Coronary artery (tissue), 2 donors: ENCODE data around the gene NTM.
"Not testable (repeated sequence)": the region's sequence is repeated elsewhere in the genome, so short reads cannot be mapped to it uniquely, and the experiment has no call there.

Source experiments
- DNase-seq: peaks from one replicate; pipeline ENCODE4 v3.0.0-alpha.2; 2017; ENCODE audit warnings: low spot score
- H3K27ac ChIP-seq, 2 donors: fragments of 200-600 bp; sonication (generic); one replicate each; pipeline ENCODE4 v1.5.1; 2016 to 2019
- H3K4me3 ChIP-seq: fragments of 200-600 bp; sonication (generic); 2 replicates; pipeline ENCODE4 v1.5.1; 2016; ENCODE audit warnings: mild to moderate bottlenecking, moderate library complexity
- CTCF ChIP-seq: fragments of 200-600 bp; sonication (generic); IDR thresholded peaks from one replicate; pipeline ENCODE4 v1.5.1; 2019; ENCODE audit warnings: antibody characterized with exemption

NTM gene

DNA sequence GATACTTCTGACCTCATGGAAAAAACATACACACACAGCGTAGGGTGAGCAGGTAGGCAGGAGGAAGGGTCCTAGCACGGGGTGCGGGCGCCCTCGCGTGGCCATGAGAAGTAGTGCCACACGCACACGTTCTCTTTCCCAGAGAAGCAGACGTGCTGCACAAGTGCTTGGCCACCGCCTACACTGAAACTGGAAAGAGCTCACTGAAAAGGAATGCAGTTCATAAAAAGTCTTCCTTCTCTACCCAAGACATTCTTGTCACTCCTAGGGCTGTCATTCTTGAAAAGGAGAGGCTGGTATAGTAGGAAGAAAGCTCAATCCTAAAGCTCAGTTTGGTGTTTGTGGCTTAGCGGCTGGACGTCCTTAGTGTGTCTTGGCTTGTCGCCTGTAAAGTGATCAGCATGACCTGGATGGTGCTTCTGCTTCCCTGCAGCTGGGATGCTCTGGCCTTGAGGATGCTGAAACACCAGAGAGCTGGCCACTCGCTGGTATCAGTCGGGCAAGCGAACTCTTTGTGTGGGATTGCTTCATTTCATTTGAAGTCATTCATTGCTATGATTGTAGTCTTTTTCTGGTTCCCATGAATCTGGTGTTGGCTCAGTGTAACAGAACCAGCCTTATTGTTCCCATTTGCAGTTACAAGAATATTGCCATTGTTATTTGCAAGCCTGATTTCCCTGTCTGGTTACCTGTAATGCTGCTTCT is 303.8 kb downstream of the NTM start:
- Histone ChIP-seq H3K27ac (peak overlapping the region in 1 of 2 donors; percentile 28), H3K4me3 (no peak overlapping the region)
- peak; percentile 88 for TF ChIP-seq CTCF
- DNase-seq = no peak

GRCh38 chr11:131675121-131675888 is 304.9 kb downstream of the NTM start:
- DNase-seq = no peak
- Histone ChIP-seq H3K27ac (no peak overlapping the region), H3K4me3 (no peak overlapping the region)
- TF ChIP-seq CTCF = no peak

- DNase-seq = no peak
- Histone ChIP-seq H3K27ac (no peak overlapping the region), H3K4me3 (no peak overlapping the region)
- TF ChIP-seq CTCF = no peak
These were observed 307.5 kb downstream of the NTM start for GRCh38 chr11:131677828-131678470.

DNA sequence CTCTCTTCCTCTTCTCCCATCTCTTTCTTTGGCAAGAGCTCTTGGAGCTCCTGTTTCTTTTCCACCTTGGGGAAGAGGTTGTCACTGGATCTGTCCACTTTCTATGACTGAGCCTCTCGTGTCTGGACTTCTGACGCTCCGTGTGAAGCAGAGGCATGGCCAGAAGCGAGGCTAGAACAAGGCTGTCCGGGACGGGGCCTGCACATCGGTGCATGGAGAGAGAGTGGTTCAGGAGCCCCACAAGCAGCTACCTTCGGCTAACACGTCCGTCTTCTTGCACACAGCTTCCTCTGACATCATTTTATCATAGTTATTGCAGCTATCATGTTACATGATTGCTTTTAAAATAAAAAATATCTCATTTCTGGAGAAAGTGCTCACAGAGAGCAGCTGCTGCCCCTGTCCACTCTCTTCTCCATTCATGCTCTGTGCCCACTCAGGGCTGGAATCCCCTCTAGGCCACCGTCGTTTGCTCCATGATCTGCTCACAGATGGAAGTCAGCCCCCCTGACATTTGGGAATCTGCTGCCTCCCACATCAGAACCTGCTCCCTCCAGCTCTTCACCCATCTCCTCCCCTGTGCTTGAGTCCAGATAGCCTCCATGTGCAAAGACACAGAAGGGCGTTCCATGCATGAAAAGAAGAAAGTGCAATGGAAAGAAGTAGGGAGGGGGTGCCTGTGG is 308.4 kb downstream of the NTM start:
- H3K4me3 ChIP-seq = no peak overlapping the region
- DNase-seq = no peak
- no peak overlapping the region for H3K27ac ChIP-seq
- no peak for TF ChIP-seq CTCF

DNA sequence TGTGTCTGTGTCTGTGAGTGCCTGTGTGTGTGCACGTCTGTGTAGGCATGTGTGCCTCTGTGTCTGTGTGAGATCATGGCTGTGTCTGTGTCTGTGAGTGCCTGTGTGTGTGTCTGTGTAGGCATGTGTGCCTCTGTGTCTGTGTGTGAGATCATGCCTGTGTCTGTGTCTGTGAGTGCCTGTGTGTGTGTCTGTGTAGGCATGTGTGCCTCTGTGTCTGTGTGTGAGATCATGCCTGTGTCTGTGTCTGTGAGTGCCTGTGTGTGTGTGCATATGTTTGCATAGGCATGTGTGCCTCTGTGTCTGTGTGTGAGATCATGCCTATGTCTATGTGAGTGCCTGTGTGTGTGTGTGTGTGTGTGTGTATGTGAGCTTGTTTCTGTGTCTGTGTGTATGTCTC is 310.0 kb downstream of the NTM start:
- not testable (repeated sequence) for H3K4me3 ChIP-seq, DNase-seq, H3K27ac ChIP-seq

DNA sequence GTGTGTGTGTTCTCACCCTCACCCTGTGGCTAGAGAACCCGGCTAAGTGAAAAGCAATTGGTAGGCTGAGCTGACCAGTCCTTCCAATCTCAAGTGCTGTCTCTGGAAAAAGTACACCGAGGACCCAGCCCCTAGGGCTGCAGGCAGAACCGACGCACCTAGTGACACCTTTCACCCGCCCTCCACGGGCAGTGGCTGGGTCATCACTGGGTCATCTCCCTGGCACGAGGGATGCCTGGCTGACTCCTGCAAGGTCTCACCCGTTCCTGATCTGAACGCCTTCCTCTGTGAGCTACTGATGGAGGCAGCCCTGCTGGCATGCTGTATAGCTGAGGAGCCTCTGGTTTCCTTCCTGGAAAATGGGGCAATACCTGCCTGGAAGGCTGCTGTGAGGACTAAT is 311.5 kb downstream of the NTM start:
- H3K27ac ChIP-seq = no peak overlapping the region
- DNase-seq = peak; percentile 56
- H3K4me3 ChIP-seq = no peak overlapping the region
- no peak for TF ChIP-seq CTCF

DNA sequence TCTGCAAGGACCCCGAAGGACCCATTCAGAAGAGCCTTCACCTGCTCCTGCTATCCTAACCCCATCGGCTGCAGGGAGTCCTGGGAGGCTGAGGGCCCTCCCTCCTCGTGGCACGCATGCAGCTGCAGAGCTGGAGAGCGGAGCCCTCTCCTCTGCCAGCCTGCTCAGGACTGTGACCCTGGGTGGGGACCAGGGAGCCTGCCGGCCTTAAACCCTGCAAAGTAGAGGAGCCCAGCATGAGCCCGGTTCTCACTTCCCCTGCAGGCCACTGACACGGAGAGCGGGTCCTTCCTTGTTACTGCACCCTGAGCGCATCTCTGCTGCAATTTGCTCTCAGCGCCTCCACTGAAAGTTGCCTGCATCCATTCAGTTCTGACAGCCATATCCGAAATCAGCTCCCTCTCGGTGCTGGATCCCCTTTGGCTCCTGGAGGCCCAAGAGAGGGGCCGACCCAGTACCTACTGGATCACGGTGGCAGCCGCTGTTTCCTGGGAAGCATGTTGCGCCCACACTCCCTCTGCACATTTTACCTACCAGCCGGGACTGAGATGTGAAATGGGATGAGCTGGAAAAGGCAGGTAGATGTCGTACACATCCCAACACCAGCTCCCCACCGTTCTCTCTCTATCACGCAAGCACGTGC is 312.1 kb downstream of the NTM start:
- H3K4me3 ChIP-seq = no peak overlapping the region
- H3K27ac ChIP-seq = no peak overlapping the region
- no peak for DNase-seq
- no peak for TF ChIP-seq CTCF
